Stomach smooth muscle (tissue), 2 donors: Measurements from ENCODE around the gene RTCB.

Experiments used
- H3K27ac ChIP-seq: one replicate; pipeline ENCODE4 v1.7.0; 2013; ENCODE audit warnings: mild to moderate bottlenecking, low read length, inconsistent platforms
- H3K27me3 ChIP-seq, 2 donors: one replicate each; pipeline ENCODE4 v1.7.0; 2013; ENCODE audit warnings: low read length in 2 of 2; ENCODE audit not compliant: insufficient read depth in 2 of 2, control insufficient read depth in 1 of 2
- H3K36me3 ChIP-seq, 2 donors: one replicate each; pipeline ENCODE4 v1.7.0; 2013; ENCODE audit warnings: low read length in 2 of 2; ENCODE audit not compliant: control insufficient read depth in 2 of 2, insufficient read depth in 2 of 2
- H3K4me1 ChIP-seq: one replicate; pipeline ENCODE4 v1.7.0; 2013; ENCODE audit warnings: low read length; ENCODE audit not compliant: control insufficient read depth, insufficient read depth
- H3K4me3 ChIP-seq, 2 donors: one replicate each; pipeline ENCODE4 v1.7.0; 2013; ENCODE audit warnings: low read length in 2 of 2
- H3K9ac ChIP-seq, 2 donors: one replicate each; pipeline ENCODE4 v1.7.0; 2013; ENCODE audit warnings: low read length in 2 of 2, mild to moderate bottlenecking in 1 of 2
- H3K9me3 ChIP-seq, 2 donors: one replicate each; pipeline ENCODE4 v1.7.0; 2013; ENCODE audit warnings: low read length in 2 of 2; ENCODE audit not compliant: control insufficient read depth in 2 of 2
- donor health status: healthy.
- donor health status: Pancreatic carcinoma.

The RTCB gene

DNA sequence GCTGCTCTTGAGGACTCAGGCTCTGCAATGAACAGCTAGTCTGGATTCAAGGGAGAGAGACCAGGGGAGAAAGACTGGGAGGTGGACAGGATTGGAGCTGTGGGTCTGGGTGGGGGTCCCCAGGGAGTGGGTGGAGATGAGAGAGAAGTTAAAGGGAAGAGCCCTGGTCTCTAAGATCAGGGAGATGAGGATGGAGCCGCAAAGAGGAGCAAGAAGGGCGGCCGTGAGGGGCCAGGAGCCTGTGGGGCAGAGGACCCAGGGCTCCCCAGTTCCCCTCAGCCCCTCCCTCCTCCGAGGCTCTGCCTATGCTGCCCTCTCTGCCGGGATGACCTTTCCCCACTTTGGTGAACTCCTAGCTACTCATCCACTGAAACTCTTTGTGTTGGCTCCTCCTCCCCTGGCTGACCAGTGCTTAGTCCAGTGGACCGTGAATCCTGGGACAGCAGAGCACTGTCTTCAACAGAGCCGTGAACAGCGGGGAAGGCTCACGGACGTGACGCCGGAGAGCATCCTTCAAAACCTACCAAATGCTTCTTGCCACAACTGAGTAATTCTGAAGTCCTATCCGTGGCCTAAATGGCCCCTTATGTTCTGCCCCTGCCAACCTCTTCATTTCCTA, 70.8 kb downstream of the RTCB start:
- H3K9ac ChIP-seq: no peak overlapping the region
- H3K36me3 ChIP-seq: no peaks in the 10 kb centered on the region
- H3K4me1 ChIP-seq: no peaks in the 10 kb centered on the region
- no peak overlapping the region for H3K27ac ChIP-seq
- peaks cover 7 to 11% of the 10 kb centered on the region in 2 donors for H3K27me3 ChIP-seq
- no peaks in the 10 kb centered on the region for H3K9me3 ChIP-seq
- H3K4me3 ChIP-seq: no peak overlapping the region

DNA sequence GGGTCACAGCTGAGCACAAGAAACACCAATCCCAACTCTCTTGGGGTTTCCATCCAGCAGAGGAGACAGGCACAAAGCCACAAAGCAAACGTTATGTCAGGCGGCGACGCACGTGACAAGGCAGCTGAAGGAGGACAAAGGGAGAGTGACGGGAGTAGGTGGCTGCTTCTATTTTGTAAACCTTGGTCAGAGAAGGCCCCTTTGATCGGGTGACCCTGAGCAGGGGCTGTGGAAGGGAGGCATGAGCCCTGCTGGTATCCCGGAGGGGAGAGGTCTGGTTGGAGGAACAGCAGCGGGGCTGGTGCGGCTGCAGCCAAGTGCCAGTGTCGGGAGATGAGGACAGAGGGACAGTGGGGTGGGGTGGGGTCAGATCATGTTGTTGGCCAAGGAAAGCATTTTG, 71.6 kb downstream of the RTCB start:
- H3K4me1 ChIP-seq: no peaks in the 10 kb centered on the region
- no peak overlapping the region for H3K4me3 ChIP-seq

GRCh38 chr22:32339190-32340012, 72.6 kb downstream of the RTCB start:
- H3K9ac ChIP-seq: no peak overlapping the region
- H3K36me3 ChIP-seq: no peaks in the 10 kb centered on the region
- no peak overlapping the region for H3K4me3 ChIP-seq
- H3K27ac ChIP-seq: no peak overlapping the region
- no peaks in the 10 kb centered on the region for H3K9me3 ChIP-seq
- peaks cover 7 to 16% of the 10 kb centered on the region in 2 donors for H3K27me3 ChIP-seq
- no peaks in the 10 kb centered on the region for H3K4me1 ChIP-seq

More for the DNA sequence above, 71.6 kb downstream of the RTCB start:
- H3K9me3 ChIP-seq: no peaks in the 10 kb centered on the region
- H3K9ac ChIP-seq: no peak overlapping the region
- peaks cover 7 to 11% of the 10 kb centered on the region in 2 donors for H3K27me3 ChIP-seq
- H3K36me3 ChIP-seq: no peaks in the 10 kb centered on the region
- no peak overlapping the region for H3K27ac ChIP-seq

- no peaks in the 10 kb centered on the region for H3K9me3 ChIP-seq
- no peak overlapping the region for H3K9ac ChIP-seq
- H3K4me1 ChIP-seq: no peaks in the 10 kb centered on the region
- H3K4me3 ChIP-seq: no peak overlapping the region
- H3K27ac ChIP-seq: no peak overlapping the region
- no peaks in the 10 kb centered on the region for H3K36me3 ChIP-seq
- peaks cover 4 to 16% of the 10 kb centered on the region in 2 donors for H3K27me3 ChIP-seq
Measured at GRCh38 chr22:32338757-32339156, 73.3 kb downstream of the RTCB start.
